D721Med (cell line): ENCODE data around the gene ECI2.

Source experiments
- DNase-seq: peaks from one replicate; pipeline ENCODE4 v3.0.0; 2011; ENCODE audit warnings: low spot score; ENCODE audit not compliant: insufficient read length
- FAIRE-seq: peaks from 2 replicates; lab custom pipeline; 2011; peaks lifted over from hg19 to GRCh38; lab: Jason Lieb, UNC
- CTCF ChIP-seq: IDR thresholded peaks from 2 replicates; pipeline ENCODE4 v1.5.1; 2012; ENCODE audit warnings: mild to moderate bottlenecking, control low read depth; ENCODE audit not compliant: insufficient read depth; ENCODE audit errors: missing control alignments

ECI2 gene

GRCh38 chr6:4134841-4135664, at the start of gene ECI2:
TSS of gene ECI2 (minus strand) at chr6:4135575. CDS start at chr6:4135560, 15 bp downstream.
- FAIRE-seq, result no peak
- peak; percentile 76 for DNase-seq
- TF ChIP-seq CTCF, result no peak

GRCh38 chr6:4180652-4181255, 45.4 kb upstream of the ECI2 start:
- DNase-seq, result no peak
- FAIRE-seq, result no peak
- TF ChIP-seq CTCF, result no peak

GRCh38 chr6:4179960-4180651, 44.7 kb upstream of the ECI2 start:
- TF ChIP-seq CTCF, result no peak
- DNase-seq (no peak), FAIRE-seq (no peak)

- DNase-seq (no peak), FAIRE-seq (no peak)
- no peak for TF ChIP-seq CTCF
Observed at GRCh38 chr6:4178737-4179333, 43.5 kb upstream of the ECI2 start.

- no peak for DNase-seq
- no peak for TF ChIP-seq CTCF
- no peak for FAIRE-seq
Observed at GRCh38 chr6:4176907-4177306, 41.5 kb upstream of the ECI2 start.

- DNase-seq (no peak), FAIRE-seq (no peak)
- no peak for TF ChIP-seq CTCF
Observed at GRCh38 chr6:4174042-4174441, 38.7 kb upstream of the ECI2 start.
